Right cardiac atrium (tissue), 5 donors: Measurements from ENCODE around the gene MLIP. TPM values are rescaled to one million over a fixed set of nuclear protein-coding genes. Genes with fewer than 3 reads are reported as not detected.
A peak's percentile ranks its signal among the peaks of the same experiment; 100 is the strongest.
"Not testable (repeated sequence)": the region's sequence is repeated elsewhere in the genome, so short reads cannot be mapped to it uniquely, and the experiment has no call there.

ENCODE experiments used
- ATAC-seq, 2 donors: fragments of 200-7000 bp; cut with Tn5 transposase; one replicate each; pipeline versions ENCODE4 v1.8.0 to v1.9.1; 2020; ENCODE audit warnings: moderate library complexity in 2 of 2, mild to moderate bottlenecking in 1 of 2
- DNase-seq, 3 donors: peaks; one replicate each; pipeline ENCODE4 v3.0.0-alpha.2; 2020
- H3K27ac ChIP-seq: one replicate; pipeline ENCODE4 v1.5.1; 2013; ENCODE audit warnings: mild to moderate bottlenecking, low read length, control low read depth, moderate library complexity
- H3K27me3 ChIP-seq: one replicate; pipeline ENCODE4 v1.6.1; 2013; ENCODE audit not compliant: control insufficient read depth, insufficient read depth
- H3K4me1 ChIP-seq: one replicate; pipeline ENCODE4 v1.6.1; 2013; ENCODE audit warnings: low read length; ENCODE audit not compliant: control insufficient read depth, insufficient read depth
- H3K4me3 ChIP-seq: one replicate; pipeline ENCODE4 v1.5.1; 2013; ENCODE audit warnings: low read length, control low read depth
- H3K9me3 ChIP-seq: one replicate; pipeline ENCODE4 v1.6.1; 2013; ENCODE audit warnings: low read length; ENCODE audit not compliant: control insufficient read depth
- WGBS: extraction: QIAGEN DNeasy Blood & Tissue Kit; methylation state at CpG from one replicate; pipeline ENCODE4 v1.1.7; 2013; 5-methylcytosine and 5-hydroxymethylcytosine counted together
- intact Hi-C, 4 donors: fragments of 100-400 bp; cut with DNase I; formaldehyde crosslinking; loops; one replicate each; pipeline versions ENCODE4 v1.11.0 to v1.14.0; 2022 to 2023
- polyA plus RNA-seq: library from polyadenylated mRNA; stranded (reverse); fragments of 200-250 nt; gene quantifications from one replicate; pipeline ENCODE4 v1.2.3, GENCODE V29; 2013
- total RNA-seq, 4 donors: library from RNA; stranded (reverse); fragmentation: NEBNext Ultra II Directional; extraction: Animal tissue kit (Norgen Biotek cat#: 25700); gene quantifications; one replicate each; pipeline ENCODE4 v1.2.1, GENCODE V29; 2021
- donor health status: healthy with polysubstance abuse.
- donor health status: DM: no; HTN: yes; CAD: no.
- donor health status: DM: no; HTN: no; CAD: no.
- donor health status: DM: no; HTN: yes; CAD: no; lungs with severe emphysema.
- donor health status: DM: yes; HTN: yes; CAD: no.

The MLIP gene
- total and polyA plus RNA-seq, 5 donors: 154 to 336 (median 291) TPM

DNA sequence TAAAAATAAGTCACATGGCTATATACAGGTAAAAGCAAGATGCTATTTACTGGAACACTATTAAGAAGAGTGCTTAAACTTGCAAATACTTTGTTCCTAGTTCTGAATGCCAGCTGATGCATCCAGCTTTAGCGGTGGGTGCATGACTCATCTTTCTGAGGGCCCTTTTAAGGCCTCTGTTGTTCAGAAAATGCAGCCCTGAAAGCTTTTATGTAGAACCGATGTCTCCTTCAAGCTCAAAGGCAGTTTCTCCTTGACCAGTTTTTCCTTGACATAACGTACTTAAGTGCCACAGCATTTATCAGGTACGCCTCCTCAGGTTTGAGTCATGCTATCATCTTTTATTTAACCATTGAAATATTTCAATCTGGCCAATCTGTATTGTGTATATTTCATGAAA lies 82.8 kb downstream of the MLIP start:
- DNase-seq (no peak), ATAC-seq (peak; percentile 30 to 71)
- H3K4me1 ChIP-seq: no peaks in the 10 kb centered on the region
- H3K27me3 ChIP-seq: no peaks in the 10 kb centered on the region
- WGBS: 53% methylated on average over 4 of the region's 4 CpGs
- intact Hi-C loops: no loop called here
- H3K27ac ChIP-seq: no peak overlapping the region
- H3K4me3 ChIP-seq: no peak overlapping the region
- H3K9me3 ChIP-seq: no peaks in the 10 kb centered on the region

DNA sequence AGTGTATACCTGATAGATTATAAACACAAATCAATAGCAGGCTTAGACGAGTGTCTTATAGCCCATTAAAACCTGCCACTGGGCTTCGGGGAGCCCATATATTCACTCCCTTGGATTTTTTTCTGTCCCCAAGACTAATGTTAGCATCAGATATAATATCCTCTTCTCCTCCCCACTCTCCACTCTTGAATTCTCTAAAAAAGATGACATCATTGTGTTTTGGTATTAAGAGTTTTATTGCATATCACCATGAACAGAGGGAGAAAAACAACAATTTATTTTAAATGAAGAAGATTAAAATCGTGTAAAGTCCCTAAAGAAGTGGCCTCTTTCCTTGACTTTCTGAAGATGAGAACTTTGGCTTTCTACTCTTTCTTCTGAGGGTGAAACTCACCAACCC lies 84.4 kb downstream of the MLIP start:
- 87% methylated on average over 3 of the region's 3 CpGs for WGBS
- no peaks in the 10 kb centered on the region for H3K27me3 ChIP-seq
- H3K4me1 ChIP-seq: no peaks in the 10 kb centered on the region
- DNase-seq (no peak), ATAC-seq (no peak)
- intact Hi-C loops: no loop called here
- H3K4me3 ChIP-seq: no peak overlapping the region
- H3K27ac ChIP-seq: no peak overlapping the region
- no peaks in the 10 kb centered on the region for H3K9me3 ChIP-seq

DNA sequence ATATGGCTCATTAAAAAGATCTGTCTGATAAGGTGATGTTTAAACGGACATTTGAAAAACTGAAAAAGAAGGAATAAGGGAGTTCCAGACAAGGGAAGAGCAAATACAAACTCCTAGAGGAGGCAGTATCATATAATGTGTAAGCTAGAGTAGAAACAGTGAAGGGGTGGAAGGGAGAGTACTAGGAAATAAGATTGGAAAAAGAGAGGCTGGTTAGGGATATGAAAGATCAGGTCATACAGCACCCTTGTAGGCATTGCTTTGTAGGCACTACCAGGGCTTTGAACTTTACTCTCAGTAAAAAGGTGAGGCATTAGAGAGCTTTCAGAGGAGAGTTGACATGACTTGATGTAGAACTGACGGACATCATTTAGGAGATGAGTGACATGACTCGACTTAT lies 85.7 kb downstream of the MLIP start:
- Histone ChIP-seq H3K4me1 (no peaks in the 10 kb centered on the region), H3K27me3 (no peaks in the 10 kb centered on the region), H3K9me3 (no peaks in the 10 kb centered on the region), H3K27ac (no peak overlapping the region), H3K4me3 (no peak overlapping the region)
- DNase-seq (no peak), ATAC-seq (no peak)
- intact Hi-C loops: no loop called here
- 82% methylated on average over 3 of the region's 3 CpGs for WGBS

DNA sequence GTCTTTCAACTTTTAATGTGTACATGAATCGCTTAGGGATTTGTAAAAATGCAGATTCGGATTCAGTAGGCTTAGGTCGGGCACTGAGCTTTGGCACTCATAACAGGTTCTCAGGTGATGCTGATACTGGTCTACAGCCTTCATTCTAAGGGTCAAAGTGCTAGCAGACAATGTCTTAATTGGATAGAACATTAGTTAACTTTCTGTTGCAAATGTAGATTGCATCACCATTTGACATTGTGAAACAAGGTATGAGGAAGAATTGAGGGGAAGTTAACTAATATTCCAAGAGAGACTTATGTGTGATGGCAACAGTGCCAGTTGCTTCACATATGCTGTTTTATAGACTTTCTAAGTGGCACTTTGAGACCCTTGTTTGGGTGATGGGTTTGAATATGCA lies 86.9 kb downstream of the MLIP start:
- DNase-seq: no peak
- Histone ChIP-seq H3K4me3 (no peak overlapping the region), H3K27me3 (no peaks in the 10 kb centered on the region), H3K27ac (no peak overlapping the region), H3K4me1 (no peaks in the 10 kb centered on the region), H3K9me3 (no peaks in the 10 kb centered on the region)
- no peak for ATAC-seq
- 89% methylated on average over 3 of the region's 3 CpGs for WGBS
- intact Hi-C loops: no loop called here

DNA sequence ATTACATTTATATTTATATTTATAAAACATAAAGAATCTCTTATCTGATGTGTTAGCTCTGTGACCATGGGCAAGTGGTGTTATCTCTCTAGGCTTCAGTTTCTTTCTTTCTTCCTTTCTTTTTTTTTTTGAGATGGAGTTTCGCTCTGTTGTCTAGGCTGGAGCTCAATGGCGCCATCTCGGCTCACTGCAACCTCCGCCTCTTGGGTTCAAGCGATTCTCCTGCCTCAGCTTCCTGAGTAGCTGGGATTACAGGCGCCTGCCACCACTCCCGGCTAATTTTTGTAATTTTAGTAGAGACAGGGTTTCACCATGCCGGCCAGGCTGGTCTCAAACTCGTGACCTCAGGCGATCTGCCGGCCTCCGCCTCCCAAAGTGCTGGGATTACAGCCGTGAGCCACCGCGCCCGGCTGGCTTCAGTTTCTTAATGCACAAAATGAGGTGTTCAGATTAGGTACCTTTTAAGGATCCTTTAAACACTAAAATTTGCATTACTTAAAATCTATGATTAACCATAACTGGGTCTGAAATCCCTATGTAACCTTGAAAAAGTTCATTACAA lies 92.3 kb downstream of the MLIP start:
- H3K4me3 ChIP-seq, ATAC-seq, DNase-seq, H3K4me1 ChIP-seq, H3K27ac ChIP-seq, intact Hi-C loops, H3K27me3 ChIP-seq, H3K9me3 ChIP-seq: not testable (repeated sequence)
- WGBS: 94% methylated on average over 16 of the region's 16 CpGs

DNA sequence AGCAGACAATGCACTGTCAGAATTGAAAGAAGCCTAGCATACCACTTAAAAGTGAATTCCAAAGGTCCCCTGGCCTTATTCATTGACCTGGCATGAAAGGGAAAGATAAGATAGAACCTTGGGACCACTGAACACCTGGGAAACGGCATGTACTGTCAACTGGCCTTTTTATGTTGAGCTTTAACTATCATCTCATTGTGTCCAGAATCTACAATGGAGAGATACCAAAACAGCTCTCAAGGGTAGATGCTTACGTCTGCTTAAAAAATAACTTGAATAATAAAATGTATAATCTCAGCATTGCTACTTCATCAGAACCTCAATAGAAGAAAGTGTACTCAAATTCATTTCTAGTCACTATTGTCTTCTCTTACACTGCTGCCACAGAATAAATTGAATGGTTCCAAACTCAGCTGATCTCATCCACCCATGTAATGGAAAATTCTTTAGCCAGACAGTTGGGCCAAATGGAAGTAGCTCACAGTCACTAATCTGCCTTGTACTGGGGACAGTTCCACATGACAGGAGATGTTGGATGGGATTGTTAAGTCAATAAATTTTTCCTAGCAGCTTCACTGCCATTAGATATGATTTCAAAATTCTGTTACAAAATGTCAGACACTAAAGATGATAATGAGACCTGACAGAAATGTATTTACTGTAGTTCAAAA lies 93.8 kb downstream of the MLIP start:
- 33% methylated on average over 2 of the region's 2 CpGs for WGBS
- H3K27me3 ChIP-seq: no peaks in the 10 kb centered on the region
- peak; percentile 92 to 94 for ATAC-seq

DNA sequence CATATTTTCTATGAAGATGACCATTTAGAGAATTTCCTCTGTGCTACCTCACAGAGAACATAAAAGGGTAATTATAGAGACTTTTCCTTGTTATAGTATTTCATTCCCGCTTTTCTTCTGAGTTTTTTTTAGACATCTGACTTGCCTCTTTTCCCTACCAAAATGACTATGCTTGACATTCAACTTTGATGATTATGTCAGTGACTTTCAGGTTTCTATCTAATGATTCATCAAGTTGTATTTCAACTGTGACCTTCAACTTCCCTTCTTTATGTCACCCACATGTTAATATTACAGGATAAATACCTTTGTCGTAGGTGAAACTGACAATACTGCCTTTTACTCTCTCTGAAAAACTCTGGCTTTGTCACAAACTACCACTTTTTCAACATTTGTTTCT lies 95.3 kb downstream of the MLIP start:
- no peaks in the 10 kb centered on the region for H3K27me3 ChIP-seq
- H3K9me3 ChIP-seq: no peaks in the 10 kb centered on the region
- 82% methylated on average over 2 of the region's 2 CpGs for WGBS
- ATAC-seq (no peak), DNase-seq (no peak)
- intact Hi-C loops: no loop called here
- no peak overlapping the region for H3K4me3 ChIP-seq
- H3K4me1 ChIP-seq: no peaks in the 10 kb centered on the region
- H3K27ac ChIP-seq: no peak overlapping the region

More for the DNA sequence above, 93.8 kb downstream of the MLIP start:
- Histone ChIP-seq H3K4me1 (no peaks in the 10 kb centered on the region), H3K9me3 (no peaks in the 10 kb centered on the region), H3K27ac (peak overlapping the region; percentile 67), H3K4me3 (no peak overlapping the region)
- no peak for DNase-seq
- intact Hi-C loops: no loop called here

DNA sequence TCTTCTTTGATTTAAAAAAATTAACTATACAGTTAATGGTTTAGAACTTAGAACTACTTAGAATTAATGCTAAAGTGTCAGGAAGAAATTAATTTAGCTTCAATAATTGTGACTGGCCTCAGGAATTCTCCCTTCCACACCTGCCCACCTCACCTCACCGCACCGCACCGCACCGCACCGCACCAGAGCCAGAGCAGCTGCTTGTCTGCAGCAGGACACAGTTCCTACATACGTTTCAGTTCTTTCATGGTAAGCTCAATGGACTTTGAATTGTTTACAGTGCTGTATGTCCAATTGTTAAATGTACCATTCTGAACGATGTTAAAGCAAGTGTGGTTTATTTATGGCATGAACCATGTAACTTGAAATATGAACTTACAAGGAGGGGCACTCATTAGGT lies 98.7 kb downstream of the MLIP start:
- H3K27ac ChIP-seq, H3K4me1 ChIP-seq, DNase-seq, intact Hi-C loops, H3K9me3 ChIP-seq, H3K4me3 ChIP-seq, ATAC-seq, H3K27me3 ChIP-seq: not testable (repeated sequence)
- WGBS: 84% methylated on average over 6 of the region's 7 CpGs

DNA sequence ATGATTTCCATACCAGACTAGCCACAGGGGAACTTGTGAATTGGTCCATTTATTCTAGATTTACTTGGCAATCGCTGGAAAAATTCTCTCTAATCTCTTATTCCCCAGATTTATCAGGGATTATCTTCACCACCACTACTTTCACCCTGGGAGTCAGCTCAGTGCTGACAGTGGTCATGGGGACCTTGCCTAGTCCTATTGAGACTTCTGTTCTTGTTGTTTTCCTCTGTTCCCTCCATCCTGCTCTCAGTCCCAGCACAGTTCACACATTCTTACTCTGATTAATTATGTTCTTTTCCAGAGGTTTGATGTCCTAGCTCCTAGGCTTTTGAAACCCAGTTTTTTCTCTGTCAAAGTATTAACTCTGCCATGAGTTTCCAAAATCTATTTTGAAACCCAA lies 103.0 kb downstream of the MLIP start:
- no peak overlapping the region for H3K4me3 ChIP-seq
- no peak overlapping the region for H3K27ac ChIP-seq
- no peaks in the 10 kb centered on the region for H3K9me3 ChIP-seq
- DNase-seq (no peak), ATAC-seq (peak; percentile 52 to 81)
- H3K27me3 ChIP-seq: no peaks in the 10 kb centered on the region
- 52% methylated on average over 1 of the region's 1 CpG for WGBS
- intact Hi-C loops: no loop called here
- no peaks in the 10 kb centered on the region for H3K4me1 ChIP-seq

DNA sequence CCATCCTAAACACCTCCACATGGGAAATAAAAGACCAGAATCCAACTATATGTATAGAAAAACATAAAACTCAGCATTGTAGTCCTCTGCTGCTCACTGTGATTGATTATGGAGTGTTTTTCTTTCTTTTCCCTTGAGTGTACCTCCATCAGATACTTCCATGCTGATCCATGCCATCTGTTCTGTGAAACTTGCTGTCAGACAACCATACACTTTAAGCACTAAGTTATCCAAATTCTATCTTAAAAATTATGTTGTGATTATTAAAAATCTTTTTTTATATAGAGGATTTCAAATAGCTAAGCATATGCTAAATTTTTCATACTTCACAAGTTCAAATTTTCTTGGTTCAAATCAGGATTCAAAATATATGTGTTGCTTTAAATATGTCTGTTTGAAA lies 105.1 kb downstream of the MLIP start:
- DNase-seq (no peak), ATAC-seq (no peak)
- intact Hi-C loops: no loop called here
- Histone ChIP-seq H3K27me3 (no peaks in the 10 kb centered on the region), H3K9me3 (no peaks in the 10 kb centered on the region), H3K27ac (no peak overlapping the region), H3K4me1 (no peaks in the 10 kb centered on the region), H3K4me3 (no peak overlapping the region)

DNA sequence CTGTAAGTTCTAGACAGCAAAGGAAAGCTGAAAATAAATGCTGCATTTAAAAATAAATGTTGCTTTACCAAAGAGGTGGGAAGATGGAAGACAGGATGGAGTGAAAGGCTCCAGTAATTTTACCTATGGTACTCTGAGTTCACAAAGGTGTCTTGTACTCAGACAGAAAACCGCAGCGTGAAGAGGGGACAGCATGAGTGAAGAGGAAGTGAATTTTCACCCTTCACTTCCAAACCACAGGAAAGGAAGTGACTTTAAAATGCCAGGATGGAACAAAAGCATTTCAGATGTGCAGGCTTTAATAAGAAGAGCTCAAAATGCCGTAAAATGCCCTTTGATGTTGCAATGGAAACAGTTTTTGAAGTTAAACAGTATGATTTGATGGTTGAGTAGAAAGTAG lies 105.8 kb downstream of the MLIP start:
- no peaks in the 10 kb centered on the region for H3K27me3 ChIP-seq
- WGBS: 35% methylated on average over 3 of the region's 3 CpGs
- H3K9me3 ChIP-seq: no peaks in the 10 kb centered on the region
- intact Hi-C loops: no loop called here
- no peak overlapping the region for H3K4me3 ChIP-seq
- ATAC-seq (no peak), DNase-seq (no peak)
- H3K4me1 ChIP-seq: no peaks in the 10 kb centered on the region
- H3K27ac ChIP-seq: no peak overlapping the region

DNA sequence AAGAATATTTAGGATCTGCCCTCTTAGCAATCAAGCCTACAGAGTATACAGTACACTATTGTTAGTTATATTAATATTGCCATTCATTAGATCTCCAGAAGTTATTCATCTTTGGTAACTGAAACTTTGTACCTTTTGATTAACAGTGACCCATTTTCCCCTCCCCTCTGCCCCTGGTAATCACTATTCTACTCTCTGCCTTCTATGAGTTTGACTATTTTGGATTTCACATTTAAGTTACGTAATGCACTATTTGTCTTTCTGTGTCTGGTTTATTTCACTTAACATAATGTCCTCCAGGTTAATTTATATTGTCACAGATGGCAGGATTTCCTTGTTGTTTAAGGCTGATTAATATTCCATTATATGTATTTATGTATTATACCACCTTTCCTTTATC lies 111.0 kb downstream of the MLIP start:
- Histone ChIP-seq H3K27me3 (no peaks in the 10 kb centered on the region), H3K4me3 (no peak overlapping the region), H3K4me1 (no peaks in the 10 kb centered on the region), H3K27ac (no peak overlapping the region), H3K9me3 (no peaks in the 10 kb centered on the region)
- intact Hi-C loops: no loop called here
- WGBS: 92% methylated on average over 1 of the region's 1 CpG
- ATAC-seq (no peak), DNase-seq (no peak)
